Activated CD4-positive, alpha-beta T cell treated with anti-CD3 and anti-CD28 coated beads, Interleukin-2, amount 50 U/mL, for 4 hours (primary cell): ENCODE measurements around the gene RAP1A.
"Not testable (repeated sequence)": the region's sequence is repeated elsewhere in the genome, so short reads cannot be mapped to it uniquely, and the experiment has no call there.

Experiments
- DNase-seq, 2 experiments: peaks; one replicate each; pipeline ENCODE4 v3.0.0-alpha.2; 2020

Gene RAP1A

DNA sequence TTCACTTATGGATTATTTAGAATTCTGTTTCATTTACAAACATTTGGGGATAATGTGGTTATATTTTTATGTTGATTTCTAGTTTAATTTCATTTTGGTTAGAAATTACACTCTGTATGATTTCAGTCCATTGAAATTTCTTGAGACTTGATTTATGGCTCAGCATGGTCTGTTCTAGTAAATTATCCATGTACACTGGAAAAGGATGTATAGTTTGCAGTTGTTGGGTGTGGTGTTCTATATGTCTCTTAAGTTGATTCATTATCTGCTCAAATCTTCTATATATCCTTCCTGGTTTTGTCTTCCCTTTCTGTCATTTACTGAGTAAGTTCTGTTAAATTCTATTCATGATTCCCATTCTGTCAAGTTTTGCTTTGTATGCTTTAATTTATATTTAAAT lies 52.3 kb downstream of the RAP1A start:
- no peak for DNase-seq

DNA sequence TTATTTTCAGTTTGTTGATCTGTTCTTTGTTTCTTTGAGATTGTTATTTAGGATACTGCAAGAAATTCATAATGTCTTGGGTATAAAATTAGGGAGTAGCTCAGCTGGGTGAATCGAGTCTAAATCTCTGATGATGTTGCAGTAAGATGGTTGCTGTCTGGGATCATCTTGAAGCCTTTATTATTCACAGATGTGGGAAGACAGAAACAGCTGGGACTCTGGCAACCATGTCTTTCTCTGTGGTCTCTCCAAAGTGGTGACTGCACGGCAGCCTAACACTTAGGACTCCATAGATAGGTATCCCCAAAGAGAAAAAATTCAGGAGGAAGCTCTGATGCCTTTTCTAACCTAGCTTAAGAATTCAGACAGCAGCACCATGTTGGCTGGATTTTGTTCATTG lies 52.7 kb downstream of the RAP1A start:
- no peak for DNase-seq

DNA sequence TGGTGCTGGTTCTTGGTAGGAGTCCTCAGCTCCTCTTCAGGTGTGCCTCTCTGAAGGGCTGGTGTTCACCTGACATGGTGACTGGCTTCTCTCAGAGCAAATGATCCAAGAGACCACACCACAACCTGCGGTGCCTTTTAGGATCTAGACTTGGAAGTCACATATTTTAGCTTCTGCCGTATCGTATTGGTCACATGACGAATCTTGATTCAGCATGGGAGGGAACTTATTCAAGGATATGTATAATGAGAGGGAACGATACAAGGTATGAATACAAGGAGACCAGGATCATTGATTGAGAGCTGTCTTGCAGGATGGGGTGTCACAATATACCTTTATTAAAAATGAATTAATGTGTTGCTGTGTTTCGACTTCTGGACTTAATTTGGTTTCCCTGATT lies 58.0 kb downstream of the RAP1A start:
- no peak for DNase-seq

DNA sequence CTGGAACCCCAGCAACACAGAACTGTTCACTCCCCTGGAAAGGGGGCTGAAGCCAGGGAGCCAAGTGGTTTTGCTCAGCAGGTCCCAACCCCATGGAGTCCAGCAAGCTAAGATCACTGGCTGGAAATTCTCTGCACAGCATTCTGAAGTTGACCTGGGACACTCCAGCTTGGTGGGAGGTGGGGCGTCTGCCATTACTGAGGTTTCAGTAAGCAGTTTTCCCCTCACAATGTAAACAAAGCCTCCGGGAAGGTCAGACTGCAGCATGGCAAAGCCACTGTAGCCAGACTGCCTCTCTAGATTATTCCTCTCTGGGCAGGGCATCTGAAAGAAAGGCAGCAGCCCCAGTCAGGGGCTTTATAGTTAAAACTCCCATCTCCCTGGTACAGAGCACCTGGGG lies 60.0 kb downstream of the RAP1A start:
- no peak for DNase-seq

DNA sequence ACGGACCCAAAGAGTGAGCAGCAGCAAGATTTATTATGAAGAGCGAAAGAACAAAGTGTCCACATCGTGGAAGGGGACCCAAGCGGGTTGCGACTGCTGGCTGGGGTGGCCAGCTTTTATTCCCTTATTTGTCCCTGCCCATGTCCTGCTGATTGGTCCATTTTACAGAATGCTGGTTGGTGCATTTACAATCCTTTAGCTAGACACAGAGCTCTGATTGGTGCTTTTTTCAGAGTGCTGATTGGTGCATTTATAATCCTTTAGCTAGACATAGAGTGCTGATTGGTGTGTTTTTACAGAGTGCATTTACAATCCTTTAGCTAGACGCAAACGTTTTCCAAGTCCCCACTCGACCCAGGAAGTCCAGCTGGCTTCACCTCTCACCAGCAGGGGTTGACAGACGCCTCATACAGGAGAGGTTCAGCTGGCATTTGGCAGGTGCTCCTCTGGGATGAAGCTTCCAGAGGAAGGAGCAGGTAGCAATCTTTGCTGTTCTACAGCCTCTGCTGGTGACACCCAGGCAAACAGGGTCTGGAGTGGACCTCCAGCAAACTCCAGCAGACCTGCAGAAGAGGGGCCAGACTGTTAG lies 60.7 kb downstream of the RAP1A start:
- not testable (repeated sequence) for DNase-seq

DNA sequence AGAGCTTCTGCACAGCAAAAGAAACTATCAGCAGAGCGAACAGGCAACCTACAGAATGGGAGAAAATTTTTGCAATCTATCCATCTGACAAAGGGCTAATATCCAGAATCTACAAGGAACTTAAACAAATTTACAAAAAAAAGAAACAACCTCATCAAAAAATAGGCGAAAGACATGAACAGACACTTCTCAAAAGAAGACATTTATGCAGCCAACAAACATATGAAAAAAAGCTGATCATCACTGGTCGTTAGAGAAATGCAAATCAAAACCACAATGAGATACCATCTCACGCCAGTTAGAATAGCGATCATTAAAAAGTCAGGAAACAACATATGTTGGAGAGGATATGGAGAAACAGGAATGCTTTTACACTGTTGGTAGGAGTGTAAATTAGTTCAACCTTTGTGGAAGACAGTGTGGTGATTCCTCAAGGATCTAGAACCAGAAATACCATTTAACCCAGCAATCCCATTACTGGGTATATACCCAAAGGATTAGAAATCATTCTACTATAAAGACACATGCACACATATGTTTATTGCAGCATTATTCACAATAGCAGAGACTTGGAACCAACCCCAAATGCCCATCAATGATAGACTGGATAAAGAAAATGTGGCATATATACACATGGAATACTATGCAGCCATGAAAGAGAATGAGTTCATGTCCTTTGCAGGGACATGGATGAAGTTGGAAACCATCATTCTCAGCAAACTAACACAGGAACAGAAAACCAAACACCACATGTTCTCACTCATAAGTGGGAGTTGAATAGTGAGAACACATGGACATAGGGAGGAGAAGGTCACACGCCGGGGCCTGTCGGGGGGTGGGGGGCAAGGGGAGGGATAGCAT lies 65.9 kb downstream of the RAP1A start:
- not testable (repeated sequence) for DNase-seq

DNA sequence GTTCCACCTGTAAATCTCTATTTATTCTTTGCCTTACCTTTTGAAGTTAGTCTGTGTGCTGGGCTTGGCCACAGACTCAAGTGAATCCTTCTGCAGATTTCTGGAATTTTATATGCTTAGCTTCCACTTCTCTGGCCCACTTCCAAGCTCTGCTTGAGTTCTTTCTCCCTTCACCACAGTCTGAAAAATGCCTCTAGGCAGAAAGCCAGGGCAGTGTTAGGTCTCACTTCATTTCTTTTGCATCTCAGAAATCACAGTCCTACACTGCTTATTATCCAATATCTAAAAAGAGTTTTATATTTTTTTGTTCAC lies 70.7 kb downstream of the RAP1A start:
- no peak for DNase-seq

DNA sequence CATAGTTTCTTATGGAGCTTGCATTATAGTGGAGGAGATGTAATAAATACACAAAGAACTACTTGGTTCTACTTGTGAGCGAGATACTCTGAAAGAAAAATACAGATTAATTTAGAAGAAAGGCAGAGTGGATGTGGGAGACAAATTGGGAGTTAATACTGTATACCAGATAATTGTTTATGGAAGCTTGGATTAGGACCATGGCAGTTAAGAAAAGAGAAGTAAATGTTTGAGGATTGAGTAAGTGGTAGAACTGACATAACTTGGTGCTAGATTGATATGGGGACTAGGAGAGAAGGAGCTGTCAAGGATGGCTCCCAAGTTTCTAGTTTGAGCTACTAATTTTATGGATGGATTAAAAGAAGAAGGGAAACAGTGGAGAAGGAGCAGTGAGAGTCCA lies 72.3 kb downstream of the RAP1A start:
- no peak for DNase-seq

DNA sequence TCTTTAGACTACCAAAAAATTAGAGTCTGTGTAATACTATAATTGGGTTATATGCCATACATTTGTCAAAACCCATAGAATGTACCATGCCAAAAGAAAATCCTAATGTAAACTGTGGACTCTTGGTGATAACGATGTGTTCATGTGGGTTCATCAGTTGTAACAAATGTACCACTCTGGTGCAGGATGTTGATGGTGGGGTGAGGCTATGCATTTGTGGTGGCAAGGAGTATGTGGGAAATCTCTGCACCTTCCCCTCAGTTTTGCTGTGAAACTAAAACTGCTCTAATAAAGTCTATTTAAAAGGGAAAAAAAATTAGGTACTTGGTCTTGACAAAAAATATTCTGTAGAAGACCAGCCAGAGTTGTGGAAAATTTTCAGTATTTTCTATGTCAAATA lies 76.2 kb downstream of the RAP1A start:
- DNase-seq: no peak

DNA sequence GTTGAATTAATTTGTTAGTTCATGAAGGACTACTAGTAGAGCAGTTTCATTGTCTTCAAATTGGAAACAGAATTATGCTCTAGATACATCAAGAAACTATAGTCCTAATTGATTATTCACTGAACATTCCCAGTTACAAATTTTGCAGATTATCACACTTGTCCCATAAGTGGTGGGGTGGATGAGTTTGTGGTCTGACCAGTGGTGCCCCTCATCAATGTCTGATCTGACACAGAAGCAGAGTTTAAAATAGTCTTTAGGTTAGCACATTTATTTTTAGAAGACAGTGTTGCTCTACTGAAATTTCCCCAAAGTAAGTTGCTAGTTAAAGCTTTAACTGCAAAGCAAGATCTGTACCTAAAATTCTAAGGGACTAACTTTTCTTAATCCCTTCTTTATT lies 76.7 kb downstream of the RAP1A start:
- no peak for DNase-seq

DNA sequence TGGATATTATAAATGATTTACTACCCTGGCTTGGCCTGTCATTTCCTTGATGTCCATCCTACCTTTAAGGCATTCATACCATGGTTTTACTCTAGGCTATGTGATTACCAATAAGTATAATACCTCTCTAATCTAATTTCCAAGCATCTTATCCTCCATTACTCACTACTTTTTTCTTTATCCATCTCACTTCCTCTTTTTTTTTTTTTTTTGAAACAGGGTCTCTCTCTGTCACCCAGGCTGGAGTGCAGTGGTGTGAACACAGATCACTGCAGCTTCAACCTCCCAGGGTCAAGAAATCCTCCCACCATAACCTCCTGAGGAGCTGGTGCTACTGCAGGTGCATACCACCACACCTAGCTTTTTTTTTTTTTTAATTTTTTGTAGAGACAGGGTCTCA lies 79.7 kb downstream of the RAP1A start:
- no peak for DNase-seq

DNA sequence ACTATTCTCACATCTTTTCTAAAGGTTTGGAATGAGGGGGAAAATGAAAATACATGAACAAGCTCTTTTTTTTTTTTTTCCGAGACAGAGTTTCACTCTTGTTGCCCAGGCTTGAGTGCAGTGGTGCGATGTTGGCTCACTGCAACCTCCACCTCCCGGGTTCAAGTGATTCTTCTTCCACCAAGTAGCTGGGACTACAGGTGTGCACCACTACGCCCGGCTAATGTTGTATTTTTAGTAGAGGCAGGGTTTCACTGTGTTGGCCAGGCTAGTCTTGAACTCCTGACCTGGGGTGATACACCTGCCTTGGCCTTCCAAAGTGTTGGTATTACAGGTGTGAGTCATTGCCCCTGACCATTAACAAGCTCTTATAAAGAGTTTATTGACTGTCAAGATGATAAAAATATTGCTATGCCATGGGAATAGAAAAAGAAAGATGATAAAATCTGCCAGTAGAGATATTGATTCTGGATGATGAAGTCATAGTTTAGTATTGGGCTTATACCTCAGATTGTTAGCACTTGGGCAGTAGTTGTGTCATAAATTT lies 83.0 kb downstream of the RAP1A start:
- no peak for DNase-seq

DNA sequence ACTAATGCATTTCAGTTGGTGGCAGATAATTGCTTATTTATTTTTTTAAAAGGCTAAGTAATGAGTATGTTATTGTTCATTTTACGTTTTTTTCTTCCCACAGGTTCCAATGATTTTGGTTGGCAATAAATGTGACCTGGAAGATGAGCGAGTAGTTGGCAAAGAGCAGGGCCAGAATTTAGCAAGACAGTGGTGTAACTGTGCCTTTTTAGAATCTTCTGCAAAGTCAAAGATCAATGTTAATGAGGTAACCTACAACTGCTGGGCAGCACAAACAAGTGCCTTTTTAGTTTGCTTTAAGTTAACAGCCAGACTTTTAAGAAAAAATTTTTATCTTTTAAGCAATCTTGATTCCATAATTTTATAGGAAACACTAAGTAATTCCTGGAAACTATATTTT lies 84.7 kb downstream of the RAP1A start:
- DNase-seq: no peak

DNA sequence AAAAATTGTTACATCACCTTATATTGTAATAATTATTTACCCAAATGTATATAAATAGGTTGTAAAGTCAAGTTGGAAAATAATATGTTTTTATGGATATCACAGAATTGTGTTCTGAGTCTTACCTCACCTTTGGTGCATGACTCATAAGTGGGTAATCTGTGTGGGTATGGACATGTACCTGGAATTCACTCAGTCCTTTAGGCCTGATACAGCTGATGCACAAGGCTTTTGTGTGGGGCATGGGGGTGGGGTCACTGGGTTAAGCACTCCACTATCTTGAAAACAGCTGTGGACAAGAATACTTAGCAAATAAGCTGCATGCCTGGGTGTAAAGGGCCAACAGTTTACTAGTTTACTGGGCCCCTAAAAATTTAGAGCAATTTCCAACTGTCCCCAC lies 85.2 kb downstream of the RAP1A start:
- no peak for DNase-seq

DNA sequence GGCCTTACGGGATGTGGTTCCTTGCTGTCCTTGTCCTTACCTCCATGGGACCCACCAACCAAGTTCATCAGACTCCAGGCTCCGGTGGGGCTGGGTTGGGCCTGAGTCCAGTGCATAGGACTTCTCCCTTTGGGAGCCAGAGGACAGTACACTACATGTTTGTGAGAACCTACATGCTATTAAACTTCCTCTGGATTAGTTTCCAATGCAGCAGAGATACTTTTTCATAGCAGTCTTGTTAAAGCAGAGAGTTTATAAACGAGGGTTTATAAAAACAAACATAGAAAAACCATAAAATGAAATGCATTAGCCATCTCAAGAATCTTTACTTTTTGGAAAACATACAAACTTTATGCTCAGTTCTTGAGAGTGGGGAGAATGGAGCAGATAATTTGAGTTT lies 86.3 kb downstream of the RAP1A start:
- no peak for DNase-seq

DNA sequence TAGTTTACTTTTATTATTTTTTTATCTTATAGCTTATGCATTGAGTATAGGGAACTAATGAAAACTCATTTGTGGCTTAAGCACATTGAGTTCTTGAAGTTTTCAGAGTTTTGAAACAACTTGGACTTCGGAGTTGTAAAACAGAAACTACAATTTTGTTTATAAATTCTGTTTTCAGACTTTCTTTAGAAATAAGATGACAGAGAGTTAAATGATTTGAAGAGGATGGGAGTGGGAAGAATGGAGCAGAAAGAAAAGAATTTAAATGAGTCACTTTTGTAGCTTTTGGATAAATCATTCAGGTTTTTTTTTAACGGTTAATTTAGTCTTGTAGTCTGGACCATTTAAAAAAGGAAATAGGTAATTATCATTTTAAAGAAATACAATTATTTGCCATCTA lies 87.3 kb downstream of the RAP1A start:
- DNase-seq: no peak

DNA sequence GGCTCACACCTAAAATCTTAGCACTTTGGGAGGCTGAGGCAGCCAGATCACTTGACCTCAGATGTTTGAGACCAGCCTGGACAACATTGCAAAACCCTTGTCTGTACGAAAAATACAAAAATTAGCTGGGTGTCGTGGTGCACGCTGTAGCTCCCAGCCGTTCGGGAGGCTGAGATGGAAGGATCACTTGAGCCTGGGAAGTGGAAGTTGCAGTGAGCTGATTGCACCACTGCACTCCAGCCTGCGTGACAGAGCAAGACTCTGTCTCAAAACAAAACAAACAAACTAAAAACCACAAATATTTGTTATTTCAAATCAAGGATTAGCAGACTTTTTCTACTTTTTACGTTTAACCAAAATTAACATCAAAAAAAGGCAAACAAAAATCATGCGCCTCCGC lies 88.3 kb downstream of the RAP1A start:
- DNase-seq: no peak

DNA sequence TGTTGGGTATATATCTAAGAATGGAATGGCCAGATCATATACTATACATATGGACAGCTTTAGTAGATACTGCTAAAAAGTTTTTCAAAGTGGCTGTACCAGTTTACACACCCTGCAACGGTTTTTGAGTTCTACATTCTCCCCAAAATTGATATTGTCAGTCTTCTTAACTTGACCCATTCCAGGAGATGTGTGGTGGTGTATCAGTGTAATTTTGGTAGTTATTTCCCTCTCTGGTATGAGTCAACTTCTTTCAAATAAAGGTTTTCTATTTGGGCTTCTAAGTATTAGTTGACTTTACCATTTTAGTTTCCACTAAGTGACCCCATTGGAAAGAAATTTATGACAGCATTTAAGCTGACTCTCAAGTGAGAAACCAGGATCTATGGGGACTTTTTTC lies 90.4 kb downstream of the RAP1A start:
- DNase-seq: no peak

DNA sequence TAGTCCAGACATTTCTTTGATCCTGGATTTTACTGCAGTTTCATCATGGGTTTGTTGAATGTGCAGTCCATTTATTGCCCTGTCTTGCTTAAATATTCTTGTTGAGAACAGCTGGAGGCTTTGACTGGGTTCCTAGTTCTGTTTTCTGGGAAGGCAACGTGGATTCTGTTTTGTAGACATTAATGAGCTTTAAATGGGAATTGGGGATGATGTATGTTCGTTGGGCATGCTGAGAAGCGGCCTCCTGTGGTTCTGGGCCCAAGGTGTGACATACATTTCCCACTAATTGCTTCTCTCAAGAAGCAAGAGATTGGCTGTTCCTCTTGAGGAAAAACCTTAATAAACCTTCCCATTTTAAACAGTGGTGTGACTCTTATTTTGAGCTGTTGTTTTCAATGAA lies 96.7 kb downstream of the RAP1A start:
- DNase-seq: no peak

DNA sequence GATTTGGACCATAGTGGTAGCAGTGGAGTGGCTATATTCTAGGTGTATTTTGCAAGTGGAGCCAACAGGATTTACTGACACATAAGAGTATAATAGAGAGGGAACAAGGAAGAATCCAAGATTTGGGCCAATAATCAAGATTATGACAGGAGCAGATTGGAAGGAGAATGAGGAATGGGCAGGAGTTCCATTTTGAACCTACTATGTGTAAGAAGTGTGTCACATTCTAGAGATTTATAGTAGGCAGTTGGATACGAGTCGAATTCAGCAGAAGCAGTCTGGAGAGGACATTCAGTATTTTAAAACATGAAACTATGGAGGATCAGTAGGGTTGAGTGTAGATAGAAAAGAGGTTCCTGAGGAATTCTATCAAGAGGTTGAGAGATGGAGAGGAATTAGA lies 97.9 kb downstream of the RAP1A start:
- no peak for DNase-seq

DNA sequence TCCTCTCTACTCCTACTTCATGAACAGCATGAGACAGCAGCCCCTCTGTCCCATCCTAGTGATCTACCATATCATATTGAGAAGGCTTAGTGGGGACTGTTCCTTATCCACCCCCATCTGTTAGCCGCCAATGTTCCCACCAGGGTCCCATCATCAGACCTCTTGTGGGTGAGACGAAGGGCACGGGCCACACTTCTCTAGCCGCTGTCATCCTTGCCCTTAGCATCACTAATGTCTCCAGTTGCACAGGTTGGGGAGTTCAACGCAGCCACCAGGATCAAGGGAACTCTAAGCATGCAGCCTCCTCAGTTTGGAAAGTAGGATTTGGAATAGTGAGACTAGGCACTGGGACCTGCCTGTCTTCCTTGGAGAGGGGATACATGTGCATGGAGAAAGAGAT lies 99.5 kb downstream of the RAP1A start:
- DNase-seq: no peak

DNA sequence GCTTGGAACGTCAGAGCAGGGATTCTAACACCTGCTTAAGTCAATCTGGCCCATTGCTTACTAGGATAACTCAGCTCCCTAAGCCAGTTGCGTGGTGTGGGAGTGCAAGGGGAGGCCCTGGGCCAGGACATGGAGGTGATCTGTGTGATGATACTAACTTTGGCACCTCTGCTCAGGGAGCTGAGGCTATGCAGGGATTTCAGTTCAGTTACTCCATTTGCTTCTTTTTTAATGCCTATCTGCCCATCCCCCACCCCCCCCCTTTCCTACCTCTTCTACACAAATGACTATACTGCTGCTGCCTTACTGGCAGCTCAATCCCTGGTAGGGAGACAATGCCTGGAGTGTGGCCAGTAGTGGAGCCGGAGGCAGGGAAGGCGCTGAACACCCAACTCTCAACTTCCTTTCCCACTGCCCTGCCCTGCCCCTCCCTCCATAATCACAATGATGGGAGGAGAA lies 100.1 kb downstream of the RAP1A start:
- no peak for DNase-seq

DNA sequence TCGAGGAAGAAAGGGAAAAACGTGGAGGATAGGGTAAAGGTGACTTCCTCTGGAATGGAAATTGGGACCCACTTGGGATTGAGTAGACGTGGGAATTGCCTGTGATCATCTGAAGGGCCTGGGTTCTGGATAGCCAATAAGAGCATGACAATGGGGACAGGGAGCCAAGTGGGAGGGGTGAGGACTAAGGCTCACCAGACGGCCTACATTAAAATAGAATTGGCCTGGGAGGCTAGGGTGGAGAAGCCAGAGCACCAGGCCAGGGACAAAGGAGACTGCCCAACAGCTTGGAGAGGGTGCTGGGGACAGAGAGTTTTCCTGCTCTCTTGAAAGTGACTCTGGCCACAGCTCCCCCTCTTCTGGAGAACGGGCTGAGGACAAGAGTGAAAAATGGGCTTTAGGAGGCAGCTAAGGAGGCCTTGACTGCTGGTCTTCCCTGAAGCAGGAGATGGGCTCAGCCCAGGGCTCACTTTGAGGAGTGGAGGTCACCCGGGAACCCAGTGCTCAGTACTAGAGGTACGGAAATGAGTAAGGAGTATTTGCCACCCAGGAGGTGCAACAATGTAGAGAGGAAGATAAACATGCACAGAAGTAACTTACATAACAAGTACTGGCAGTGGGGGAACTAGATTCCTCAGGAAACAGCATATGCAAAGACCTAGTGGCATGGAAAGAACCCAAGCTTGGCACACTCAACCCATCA lies 100.8 kb downstream of the RAP1A start:
- DNase-seq: no peak
